GOT3 (cell line): Measurements from ENCODE around the gene RAB11FIP5.
A peak's percentile ranks its signal among the peaks of the same experiment; 100 is the strongest.
"Not testable (repeated sequence)": the region's sequence is repeated elsewhere in the genome, so short reads cannot be mapped to it uniquely, and the experiment has no call there.

Experiments
- DNase-seq: peaks from one replicate; lab custom pipeline; 2025; ENCODE audit warnings: mixed read lengths; lab: John Stamatoyannopoulos, UW

The RAB11FIP5 gene

DNA sequence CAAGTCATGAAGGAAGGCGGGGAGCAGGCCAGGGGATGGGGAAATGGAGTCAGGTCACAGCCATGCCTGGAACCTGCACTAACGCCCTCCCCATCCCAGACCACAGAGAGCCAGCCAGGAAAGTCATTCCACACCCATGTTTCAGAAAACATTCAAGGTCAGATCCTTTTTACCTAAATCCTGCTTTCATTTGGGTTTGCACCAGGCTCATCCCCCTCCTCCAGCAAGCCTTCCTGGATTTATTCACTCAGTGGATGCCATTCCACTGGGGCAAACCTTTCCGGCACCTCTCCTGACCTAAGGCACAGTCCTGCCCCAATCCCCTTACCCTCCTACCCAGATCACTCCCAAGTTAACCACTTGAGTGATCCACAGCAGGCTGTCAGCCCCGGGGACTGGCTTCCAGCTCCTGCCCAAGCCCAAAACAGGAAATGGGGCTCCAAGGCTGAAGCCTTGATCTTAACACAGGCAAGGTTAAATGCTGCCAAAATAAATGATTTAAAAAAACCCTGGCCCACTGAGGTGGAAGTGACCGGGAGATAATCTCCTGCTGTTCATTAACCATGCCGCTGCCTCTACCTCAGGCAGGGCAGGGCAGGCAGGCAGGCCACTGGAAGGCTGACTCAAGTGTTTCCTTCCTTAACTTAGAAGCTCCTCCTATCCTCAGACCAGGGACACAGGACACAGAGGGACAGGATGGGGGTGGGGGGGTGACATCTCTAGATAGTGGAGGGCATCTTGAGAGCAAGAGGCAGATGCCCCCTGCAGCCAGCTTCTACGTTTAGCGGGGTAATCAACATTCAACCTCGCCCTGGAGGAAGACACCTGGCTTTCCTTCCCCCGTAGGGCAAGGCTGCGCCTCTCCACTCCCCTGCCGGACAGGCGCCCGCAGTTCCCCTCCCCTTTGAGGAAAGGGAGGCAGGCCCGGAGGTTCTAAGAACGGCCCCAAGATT, 1.4 kb downstream of the RAB11FIP5 start:
- DNase-seq: no peak

DNA sequence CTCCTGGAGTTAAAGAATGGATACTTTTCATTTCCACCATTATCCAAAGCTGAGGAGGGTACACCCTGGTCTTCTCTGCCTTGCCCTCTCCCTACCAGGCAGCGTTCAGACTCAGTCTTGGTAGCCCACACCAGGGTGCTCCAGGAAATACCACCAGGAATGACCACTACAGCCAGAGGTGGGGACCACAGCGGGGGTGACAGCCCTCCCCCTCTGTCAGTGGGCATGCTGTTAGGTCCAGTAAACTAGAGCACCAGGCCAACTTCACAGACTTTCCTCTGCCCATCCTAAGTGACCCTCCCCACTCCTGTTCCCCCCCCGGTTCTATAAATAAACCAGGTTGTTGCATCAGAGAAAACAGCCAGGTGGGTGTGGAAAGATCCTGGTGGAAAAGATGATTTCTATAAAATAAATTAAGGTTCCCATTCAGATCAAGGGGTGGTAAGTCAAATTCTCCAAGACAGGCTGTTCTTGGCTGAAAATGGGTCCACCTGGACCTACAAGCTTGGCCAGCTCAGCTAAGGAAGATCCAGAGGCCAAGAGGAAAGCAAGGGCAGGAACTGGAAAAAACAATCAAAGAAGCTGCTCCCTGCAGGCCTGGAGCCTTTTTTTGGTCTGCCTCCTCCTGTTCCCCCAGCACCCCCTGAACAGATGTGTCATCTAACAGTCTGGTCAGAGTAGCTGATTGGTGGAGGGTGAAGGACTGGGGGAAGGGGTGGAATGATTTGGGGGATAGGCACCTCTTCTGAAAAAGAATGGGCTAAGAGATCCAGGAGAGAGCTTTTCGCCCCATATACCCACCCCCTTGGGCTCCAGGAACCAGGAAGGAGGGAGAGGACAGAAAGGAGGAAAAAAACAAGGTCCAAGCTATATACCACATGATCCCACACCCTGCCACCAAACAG, 2.3 kb downstream of the RAB11FIP5 start:
- DNase-seq: no peak

GRCh38 chr2:73109431-73110167, 3.1 kb downstream of the RAB11FIP5 start:
- DNase-seq: no peak

- DNase-seq: no peak
These were observed 5.4 kb downstream of the RAB11FIP5 start for GRCh38 chr2:73107211-73107926.

- no peak for DNase-seq
These were observed 6.0 kb downstream of the RAB11FIP5 start for GRCh38 chr2:73106791-73107190.

- DNase-seq: no peak
These were observed 7.2 kb downstream of the RAB11FIP5 start for GRCh38 chr2:73105511-73105971.

DNA sequence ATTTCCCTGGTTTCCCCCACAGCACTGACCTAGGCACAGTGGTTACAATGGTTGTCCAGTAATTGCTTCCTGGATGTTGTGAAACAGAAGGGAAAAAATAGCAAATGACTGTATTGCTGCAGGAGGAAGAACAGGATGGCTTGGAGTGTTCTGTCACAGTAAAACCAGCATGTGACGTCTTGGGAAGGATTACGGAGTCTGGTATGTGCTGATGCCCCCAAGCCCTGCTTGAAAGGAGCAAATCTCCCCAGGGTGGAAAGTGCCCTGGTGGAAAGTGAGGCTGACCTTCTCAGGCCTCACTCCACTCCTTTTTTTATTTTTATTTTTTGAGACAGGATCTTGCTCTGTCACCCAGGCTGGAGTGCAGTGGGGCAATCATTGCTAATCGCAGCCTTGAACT, 7.8 kb downstream of the RAB11FIP5 start:
- DNase-seq: no peak

- no peak for DNase-seq
These were observed 9.7 kb downstream of the RAB11FIP5 start for GRCh38 chr2:73103018-73103542.

DNA sequence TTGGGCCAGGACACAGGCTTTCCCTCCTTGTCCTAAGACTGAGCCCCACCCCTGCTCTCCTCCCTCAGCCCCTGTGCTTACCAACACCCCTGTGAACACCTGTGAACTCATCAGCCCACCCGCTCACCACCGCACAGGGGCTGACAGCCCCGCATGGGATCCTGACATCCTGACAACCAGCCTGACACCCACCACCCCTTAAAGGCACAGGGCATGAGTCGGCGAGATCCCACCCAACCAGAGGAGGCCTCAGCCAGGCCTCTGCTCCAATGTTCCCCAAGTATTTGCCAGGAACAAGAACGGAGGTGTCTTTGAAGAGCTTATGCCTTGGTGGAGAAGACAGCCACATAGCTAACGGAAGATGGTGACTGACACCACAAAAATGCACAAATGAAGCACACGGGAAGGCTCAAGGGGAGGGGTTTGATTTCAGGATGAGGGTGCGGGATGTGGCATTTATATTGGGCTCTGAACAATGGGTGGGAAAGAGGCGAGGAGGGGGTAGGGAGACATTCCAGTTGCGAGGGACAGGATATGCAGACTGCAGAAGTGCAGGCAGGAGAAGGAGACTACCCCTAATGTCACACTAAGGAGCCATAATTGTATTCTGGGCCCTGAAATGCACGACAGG, 11.0 kb downstream of the RAB11FIP5 start:
- DNase-seq: no peak

GRCh38 chr2:73100956-73101355, 11.8 kb downstream of the RAB11FIP5 start:
- DNase-seq: no peak

DNA sequence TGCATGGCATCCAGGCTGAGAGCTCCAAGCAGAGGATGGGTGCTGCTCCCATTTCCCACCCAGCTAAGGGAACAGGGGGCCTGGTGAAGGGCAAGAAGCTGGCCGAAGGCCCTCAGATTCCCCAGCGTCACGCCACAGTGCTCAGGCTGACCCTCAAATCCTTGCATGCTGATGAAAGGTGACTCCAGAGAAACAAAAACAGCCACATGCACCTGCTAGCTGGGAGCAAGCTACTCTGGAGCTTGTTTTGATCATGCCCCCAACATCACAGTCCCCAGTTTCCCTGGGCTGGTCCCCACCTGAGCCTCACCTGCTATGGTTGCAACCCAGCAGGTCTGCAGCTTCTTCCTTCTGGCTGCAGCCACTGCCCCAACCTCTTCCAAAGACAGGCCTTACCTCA, 13.3 kb downstream of the RAB11FIP5 start:
- no peak for DNase-seq

- DNase-seq: no peak
These were observed 16.8 kb downstream of the RAB11FIP5 start for GRCh38 chr2:73095910-73096309.

DNA sequence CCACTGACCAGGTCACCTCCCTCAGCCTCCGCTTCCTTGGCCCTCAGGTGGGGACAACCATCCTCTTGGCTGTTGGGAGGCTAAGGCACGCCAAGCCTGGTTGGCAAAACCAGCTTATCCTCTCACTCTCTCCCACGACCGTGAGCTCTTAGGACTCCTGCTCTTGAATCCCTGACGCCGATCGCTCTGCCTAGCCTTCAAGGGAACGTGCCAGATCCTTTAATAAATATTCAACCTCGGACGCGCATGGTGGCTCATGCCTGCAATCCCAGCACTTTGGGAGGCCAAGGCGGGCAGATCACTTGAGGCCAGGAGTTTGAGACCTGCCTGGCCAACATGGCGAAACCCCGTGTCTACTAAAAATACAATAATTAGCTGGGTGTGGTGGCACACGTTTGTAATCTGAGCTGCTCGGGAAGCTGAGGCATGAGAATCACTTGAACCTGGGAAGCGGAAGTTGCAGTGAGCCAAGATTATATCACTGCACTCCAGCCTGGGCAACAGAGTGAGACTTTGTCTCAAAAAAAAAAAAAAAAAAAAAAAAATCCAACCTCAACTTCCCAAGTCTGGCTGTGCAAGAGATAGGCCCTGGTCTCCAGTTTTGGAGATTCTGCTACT, 19.0 kb downstream of the RAB11FIP5 start:
- DNase-seq: not testable (repeated sequence)

GRCh38 chr2:73092146-73092783, 20.5 kb downstream of the RAB11FIP5 start:
- DNase-seq: no peak

GRCh38 chr2:73091696-73092095, 21.1 kb downstream of the RAB11FIP5 start:
- no peak for DNase-seq

DNA sequence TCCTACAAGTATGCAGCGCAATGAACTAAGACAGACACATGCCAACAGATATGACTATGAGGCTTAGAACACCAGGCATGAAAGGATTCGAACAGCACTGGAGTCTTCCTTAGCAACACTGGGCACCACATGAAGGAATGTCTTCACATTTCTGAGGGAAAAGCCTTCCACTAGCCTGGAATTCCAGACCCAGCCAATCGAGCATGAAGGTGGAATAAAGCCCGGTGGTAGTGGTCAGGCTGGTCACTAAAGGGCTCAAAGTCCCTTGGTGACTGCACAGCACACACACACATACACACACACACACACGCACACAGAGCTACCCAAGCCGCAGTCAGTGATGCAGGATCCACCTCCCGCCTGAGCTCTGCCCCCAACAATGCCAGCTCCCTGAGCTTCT, 21.6 kb downstream of the RAB11FIP5 start:
- DNase-seq: no peak

DNA sequence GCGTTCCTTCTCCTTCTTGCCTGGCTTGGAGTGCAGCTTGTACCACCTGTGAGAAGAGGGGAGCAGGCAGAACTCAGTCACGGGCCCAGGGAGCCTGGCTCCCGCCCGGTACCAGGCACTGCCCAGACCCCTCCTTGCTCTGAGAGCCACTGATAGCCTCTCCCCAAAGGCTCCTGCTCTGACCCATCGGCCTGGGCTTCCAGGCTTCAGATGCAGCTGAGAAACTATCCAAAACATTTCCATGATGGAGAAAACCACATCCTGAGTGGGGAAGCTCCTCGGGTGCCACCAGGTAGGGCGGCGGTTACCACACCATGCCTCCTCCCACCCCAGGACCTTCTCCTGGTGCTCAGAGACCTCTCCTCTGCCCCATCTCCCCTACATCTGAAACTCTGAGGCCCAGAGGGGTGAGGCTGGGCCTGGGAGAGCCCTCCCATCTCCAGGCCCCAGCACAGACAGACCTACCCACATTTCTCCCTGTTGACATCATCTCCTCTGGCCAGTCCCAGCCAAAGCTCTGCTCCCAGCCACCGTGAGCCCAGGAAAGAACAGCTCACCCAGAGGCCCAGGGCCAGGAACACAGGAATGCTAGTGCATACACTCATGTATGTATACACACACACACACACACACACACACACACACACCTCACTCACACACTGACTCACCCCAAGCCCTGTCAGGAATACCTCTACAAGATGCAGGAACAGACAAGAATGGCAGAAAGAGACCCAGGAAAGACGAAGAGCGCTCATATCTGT, 23.3 kb downstream of the RAB11FIP5 start:
- peak; percentile 44 for DNase-seq

GRCh38 chr2:73088703-73089102, 24.0 kb downstream of the RAB11FIP5 start:
- DNase-seq: no peak

- no peak for DNase-seq
These were observed 24.5 kb downstream of the RAB11FIP5 start for GRCh38 chr2:73088211-73088610.
